T-helper 2 cell treated with Interferon-gamma antibody and Interleukin-4, amounts not matched to agents 100 ng/mL and 5 ng/mL, for 36 hours (primary cell): ENCODE data around the gene RNU4-1. TPM values are rescaled to one million over a fixed set of nuclear protein-coding genes. Genes with fewer than 3 reads are reported as not detected.

Experiments used
- intact Hi-C: fragments of 100-400 bp; cut with micrococcal nuclease; formaldehyde crosslinking; loops from one replicate; pipeline ENCODE4 v1.15.1; 2023
- total RNA-seq: library from RNA; stranded (reverse); gene quantifications from 2 replicates; pipeline ENCODE4 v1.2.3, GENCODE V29; 2022

The RNU4-1 gene
- total RNA-seq, 1 donor from 2014 or later, result 3,138 TPM

DNA sequence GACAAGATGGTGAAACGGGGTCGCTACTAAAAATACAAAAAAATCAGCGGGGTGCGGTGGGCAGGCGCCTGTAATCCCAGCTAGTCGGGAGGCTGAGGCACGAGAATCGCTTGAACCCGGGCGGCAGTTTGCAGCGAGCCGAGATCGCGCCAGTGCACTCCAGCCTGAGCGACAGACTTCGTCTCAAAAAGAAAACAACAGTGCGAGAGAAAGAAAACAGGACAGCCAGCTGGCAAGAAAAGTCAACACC, 701 bp downstream of the RNU4-1 start:
- intact Hi-C loops, result loop anchor here (1.0 to 10.0 kb wide), 5 partner anchors 40 to 303 kb away; partner anchors contain the start of genes BICDL1, COX6A1 and RAB35

DNA sequence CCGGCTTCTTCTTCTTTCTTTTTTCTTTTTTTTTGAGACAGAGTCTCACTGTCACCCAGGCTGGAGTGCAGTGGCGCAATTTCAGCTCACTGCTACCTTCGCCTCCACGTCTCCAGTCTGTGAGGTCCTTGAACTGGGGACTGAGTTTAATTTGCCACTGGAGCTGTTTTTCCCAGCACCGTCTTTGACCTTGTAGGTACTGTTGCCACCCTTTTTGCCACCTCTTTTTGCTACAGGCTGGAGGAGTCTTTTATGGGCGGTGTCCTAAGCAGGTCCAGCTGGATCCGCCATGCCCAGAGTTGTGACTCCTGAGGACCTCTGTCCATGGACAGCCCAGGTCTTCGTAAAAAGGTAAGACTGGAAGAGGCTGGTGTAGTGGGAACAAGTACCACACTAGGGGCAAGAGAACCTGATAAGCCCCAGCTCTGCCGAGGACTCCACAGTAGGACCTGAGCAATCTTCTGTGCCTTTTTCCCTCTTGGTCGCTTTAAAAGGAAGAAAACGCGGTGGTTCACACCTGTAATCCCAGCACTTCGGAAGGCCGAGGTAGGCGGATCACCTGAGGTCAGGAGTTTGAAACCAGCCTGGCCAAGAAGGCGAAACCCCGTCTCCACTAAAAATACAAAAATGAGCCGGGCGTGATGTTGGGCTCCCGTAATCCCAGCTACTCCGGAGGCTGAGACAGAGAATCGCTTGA, 2.3 kb downstream of the RNU4-1 start:
- intact Hi-C loops, result loop anchor here (1.0 to 10.0 kb wide), 4 partner anchors 62 to 278 kb away; partner anchors contain the start of genes RAB35 and RPLP0

DNA sequence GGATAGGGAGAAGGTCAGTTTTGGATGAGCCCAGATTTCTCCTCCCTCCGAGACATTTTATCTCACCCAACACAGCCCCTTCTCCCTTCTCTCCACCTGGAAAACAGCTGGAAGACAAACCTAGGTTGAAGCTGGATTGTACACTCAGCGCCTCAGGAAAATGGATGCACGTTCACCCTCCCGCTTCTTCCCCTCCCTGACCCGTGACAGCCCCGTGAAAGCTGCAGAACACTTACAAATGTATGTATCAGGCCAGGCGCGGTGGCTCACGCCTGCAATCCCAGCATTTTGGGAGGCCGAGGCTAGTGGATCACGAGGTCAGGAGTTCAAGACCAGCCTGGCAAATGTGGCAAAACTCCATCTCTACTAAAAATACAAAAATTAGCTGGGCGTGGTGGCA, 5.5 kb downstream of the RNU4-1 start:
- intact Hi-C loops, result no loop called here

- intact Hi-C loops, result no loop called here
These were observed 6.1 kb downstream of the RNU4-1 start for GRCh38 chr12:120286768-120287490.

DNA sequence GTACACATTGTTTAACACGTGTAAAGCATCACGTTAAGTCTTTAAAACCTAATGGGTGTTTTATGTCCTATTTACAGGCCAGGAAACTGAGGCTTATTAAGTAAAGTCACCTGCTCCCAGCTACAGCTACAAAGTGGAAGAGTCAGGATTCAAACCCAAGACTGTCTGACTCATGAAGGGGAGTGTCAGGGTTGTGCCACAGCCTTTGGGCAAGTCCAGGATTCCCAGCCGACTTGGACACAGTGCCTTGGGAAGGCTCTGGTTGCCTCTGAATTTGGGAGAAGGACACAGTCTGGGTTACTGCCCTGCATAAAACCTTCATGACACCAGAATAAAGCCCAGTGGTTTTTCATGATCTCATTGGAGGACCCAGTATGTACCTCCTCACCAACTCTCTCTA, 8.7 kb downstream of the RNU4-1 start:
- intact Hi-C loops, result no loop called here

- intact Hi-C loops, result no loop called here
These were observed 9.7 kb downstream of the RNU4-1 start for GRCh38 chr12:120283318-120283717.

DNA sequence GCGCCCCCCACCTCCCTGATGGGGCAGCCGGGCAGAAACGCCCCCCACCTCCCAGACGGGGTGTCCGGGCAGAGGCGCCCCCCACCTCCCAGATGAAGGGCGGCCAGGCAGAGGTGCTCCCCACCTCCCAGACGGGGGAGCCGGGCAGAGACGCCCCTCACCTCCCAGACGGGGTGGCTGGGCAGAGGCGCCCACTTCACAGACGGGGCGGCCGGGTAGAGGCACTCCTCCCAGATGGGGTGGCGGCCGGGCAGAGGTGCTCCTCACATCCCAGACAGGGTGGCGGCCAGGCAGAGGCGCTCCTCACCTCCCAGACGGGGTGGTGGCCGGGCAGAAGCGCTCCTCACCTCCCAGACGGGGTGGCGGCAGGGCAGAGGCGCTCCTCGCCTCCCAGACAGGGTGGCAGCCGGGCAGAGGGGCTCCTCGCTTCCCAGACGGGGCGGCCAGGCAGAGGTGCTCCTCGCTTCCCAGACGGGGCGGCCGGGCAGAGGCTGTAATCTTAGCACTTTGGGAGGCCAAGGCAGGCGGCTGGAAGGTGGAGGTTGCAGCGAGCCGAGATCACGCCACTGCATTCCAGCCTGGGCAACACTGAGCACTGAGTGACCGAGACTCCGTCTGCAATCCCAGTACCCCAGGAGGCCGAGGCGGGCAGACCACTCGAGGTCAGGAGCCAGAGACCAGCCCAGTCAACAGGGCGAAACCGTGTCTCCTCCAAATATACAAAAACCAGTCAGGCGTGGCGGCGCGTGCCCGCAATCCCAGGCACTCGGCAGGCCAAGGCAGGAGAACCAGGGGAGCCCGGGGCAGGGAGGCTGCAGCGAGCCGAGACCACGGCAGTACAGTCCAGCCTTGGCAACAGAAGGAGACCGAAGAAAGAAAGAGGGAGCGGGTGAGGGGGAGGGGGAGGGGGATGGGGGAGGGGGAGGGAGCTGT, 14.6 kb downstream of the RNU4-1 start:
- intact Hi-C loops, result no loop called here

DNA sequence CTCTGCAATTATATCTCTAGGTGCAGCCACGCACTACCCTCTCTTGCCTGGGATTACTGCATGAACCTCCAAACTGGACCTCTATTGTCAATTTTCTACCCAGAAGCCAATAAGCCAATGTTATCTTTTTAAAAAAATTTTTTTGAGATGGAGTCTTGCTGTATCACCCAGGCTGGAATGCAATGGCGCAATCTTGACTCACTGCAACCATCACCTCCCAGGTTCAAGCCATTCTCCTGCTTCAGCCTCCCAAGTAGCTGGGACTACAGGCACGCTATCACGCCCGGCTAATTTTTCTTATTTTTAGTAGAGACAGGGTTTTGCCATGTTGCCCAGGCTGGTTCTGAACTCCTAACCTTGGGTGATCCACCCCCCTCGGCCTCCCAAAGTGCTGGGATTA, 16.3 kb downstream of the RNU4-1 start:
- intact Hi-C loops, result no loop called here

DNA sequence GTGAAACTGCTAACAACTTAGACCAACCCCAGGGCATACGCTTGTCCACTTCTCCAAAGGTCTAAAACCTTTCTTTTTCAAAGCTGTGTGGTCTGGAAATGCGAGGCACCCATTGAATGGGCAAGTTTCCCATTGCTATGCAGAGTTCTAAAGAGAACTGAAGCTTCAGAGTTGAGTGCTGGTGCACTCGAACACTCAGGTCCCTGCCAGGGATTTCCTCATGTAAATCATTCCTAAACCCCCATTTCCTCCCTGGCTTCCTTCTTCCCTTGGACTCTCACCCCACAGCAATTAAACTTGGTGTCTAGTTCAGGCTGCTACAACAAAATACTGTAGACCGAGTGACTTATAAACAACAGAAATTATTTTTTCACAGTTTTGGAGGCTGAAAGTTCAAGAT, 25.3 kb downstream of the RNU4-1 start:
- intact Hi-C loops, result no loop called here

- intact Hi-C loops, result no loop called here
These were observed 26.7 kb downstream of the RNU4-1 start for GRCh38 chr12:120266180-120266870.

DNA sequence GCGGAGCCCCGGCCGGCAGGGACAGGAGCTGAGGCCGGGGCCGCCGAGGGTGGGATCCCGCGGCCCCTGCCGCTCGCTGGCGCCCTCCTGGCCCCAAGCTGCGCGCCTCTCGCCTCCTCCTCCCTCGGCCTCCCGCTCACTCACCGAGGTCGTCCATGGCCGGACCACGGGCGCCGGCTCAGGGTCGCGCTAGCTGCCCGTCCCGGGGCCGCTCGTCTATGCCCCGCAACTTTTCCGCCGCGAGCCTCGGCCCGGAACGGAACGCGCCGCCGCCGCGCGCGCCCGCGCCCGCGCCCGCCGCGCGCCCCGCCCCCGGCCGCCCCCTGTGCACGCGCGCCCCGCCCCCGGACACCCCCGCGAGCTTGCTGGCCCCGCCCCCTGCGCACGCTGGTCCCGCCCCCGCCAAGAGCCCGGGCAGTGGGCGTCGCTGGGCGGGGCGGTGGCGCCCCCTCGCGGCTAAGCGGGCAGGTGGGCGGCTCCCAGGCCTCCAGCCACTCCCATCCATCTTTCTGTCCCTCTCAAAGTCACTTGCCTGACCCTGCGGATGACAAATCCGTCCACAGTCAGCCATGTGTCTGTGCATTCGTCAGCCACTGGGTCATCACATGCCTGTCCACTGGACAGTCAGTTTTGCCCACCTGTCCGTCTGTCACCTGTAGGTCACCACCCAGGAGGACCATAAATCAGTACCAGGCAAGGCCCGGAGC, 27.4 kb downstream of the RNU4-1 start, which contains the start of gene PXN:
TSS of gene PXN (minus strand) at position 258 of the 707 bp plus-strand sequence. CDS start at position 157, 101 bp downstream.
- intact Hi-C loops, result loop anchor here (1.0 to 2.0 kb wide), 3 partner anchors 13 to 65 kb away; partner anchors contain the start of gene RPLP0

GRCh38 chr12:120264904-120265472, 28.0 kb downstream of the RNU4-1 start:
- intact Hi-C loops, result loop anchor here (1.0 to 2.0 kb wide), 3 partner anchors 13 to 64 kb away; partner anchors contain the start of gene RPLP0

DNA sequence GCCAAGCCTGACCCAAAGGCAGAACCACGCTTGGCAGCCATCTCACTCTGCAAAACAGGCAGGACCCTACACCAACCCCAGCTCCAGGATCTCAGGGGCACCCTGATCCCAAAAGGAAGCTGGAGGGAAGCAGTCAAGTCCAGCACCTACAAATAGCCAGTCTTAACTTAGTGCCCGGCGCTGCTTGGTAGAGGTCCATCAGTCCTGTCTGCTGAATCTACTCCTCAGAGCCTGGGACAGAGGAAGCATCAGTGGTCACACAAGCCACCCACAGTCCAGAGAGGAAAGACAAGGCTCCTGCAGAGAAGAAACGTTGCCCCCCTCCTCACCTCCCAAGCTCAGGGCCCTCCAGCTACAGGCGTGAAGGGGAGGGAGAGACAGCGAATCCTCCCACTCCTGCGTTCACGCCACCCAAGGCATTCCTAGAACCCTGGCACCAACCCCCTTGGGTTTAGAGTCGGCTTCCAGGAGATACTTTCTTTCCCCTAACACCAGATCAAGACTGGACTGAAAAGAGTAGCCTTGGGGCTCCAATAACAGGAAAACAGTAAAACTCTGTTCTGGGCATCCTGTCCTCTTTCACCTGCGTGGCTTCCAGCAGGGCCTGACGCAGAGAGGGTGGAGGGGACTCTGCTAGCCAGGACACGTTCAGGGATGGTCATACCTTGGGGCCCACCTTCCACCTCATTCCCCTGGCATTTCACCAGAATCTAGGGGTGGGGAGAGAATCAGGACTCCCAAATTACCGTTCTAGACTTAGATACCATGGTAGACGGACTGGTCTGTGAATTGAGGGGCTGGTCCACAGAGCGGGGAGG, 28.7 kb downstream of the RNU4-1 start:
- intact Hi-C loops, result loop anchor here (2.0 kb wide), 1 partner anchor 63 kb away; the partner anchor contains the start of gene RPLP0

DNA sequence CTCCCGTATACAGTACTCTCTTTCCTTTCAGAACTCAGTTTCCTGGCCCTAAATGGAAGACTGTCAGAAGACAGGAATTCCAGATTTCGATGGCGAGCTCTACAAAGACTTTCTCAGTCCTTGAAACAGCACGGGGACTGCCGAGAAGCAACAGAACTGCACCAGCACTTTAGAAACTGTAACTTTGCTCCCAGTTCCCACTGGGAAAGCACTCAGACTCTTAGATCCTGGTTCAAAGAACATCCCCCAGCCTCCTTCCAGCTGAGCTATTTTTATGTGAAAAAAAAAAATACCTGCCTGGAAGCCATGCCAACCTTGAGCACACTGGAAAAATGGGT, 29.3 kb downstream of the RNU4-1 start:
- intact Hi-C loops, result loop anchor here (1.0 to 2.0 kb wide), 2 partner anchors 32 to 63 kb away; partner anchors contain the start of gene RPLP0

DNA sequence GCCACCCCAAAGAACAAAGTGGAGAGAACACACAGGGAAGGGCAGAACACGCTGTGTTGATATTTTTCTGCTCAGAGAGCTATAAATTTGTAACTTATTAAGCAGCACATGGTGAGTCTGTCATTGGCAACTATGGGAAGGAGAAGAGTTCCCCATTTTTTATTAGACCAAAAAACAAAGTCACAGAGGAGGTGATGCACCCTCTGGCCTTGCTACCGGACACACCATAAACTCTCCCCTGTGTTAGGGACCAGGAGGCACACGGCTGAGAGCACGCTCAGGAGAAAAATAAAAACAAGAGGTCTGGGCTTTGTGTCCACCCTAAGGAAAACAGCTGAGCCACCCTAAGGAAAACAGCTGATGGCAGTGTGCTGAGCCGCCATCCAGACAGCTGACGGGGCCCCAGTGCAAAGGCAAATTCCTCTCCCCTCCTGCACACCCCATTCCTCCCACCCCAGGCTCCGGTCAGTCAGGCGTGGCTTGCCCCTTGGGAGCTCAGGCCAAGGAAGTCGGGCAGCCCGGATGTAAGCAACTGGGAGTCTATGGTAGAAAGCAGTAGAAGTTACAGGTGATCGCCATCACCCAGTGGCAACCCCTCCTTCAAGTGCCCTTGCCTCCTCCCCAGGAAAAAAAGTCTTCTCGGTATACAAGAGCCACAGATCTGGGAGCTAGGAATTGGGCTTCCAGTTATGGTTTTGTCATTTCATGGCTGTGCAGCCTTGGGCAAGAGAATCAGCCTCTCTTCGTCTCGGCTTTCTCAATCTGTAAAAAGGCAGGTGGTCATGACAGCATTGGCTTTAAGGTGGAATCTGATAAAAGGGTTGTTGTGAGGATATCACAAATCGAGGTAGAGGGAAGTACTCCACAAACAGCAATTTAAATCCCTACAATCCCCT, 29.9 kb downstream of the RNU4-1 start:
- intact Hi-C loops, result loop anchor here (1.0 kb wide), 1 partner anchor 32 kb away; no protein-coding TSS in a partner anchor

GRCh38 chr12:120261951-120262851, 30.8 kb downstream of the RNU4-1 start:
- intact Hi-C loops, result no loop called here

DNA sequence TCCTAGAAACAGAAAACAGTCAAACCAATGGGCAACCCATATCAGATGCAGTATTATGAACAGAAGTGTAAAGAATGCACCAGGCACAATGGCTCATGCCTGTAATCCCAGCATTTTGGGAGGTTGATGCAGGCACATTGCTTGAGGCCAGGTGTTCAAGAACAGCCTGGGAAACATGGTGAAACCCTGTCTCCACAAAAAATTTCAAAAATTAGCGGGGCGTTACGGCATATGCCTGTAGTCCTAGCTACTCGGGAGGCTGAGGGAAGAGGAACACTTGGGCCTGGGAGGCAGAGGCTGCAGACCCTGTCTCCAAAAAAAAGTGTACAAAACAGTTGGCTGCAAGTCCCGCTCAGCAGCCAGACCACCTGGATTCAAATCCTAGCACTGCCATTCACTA, 32.4 kb downstream of the RNU4-1 start:
- intact Hi-C loops, result no loop called here
